ENCODE data around the gene CFD. TPM values are rescaled to one million over a fixed set of nuclear protein-coding genes. Genes with fewer than 3 reads are reported as not detected.
A peak's percentile ranks its signal among the peaks of the same experiment; 100 is the strongest.
"Not testable (repeated sequence)": the region's sequence is repeated elsewhere in the genome, so short reads cannot be mapped to it uniquely, and the experiment has no call there.

The CFD gene
- total RNA-seq, 2 experiments from 2014 or later, result 0.60 to 1.4 TPM

- H3K36me3 Mint-ChIP-seq (ENCODE audit: low read depth), result peaks cover 35% of the 10 kb centered on the region
- ChIA-PET CTCF (no interaction called here), POLR2A (interaction anchor here (1.1 to 4.0 kb wide), 3 partner anchors 9 to 169 kb away, joined by 3 to 106 read pairs (median 4); partner anchors contain the start of genes PTBP1 and WDR18)
- no peak for TF ChIP-seq CTCF (IDR thresholded peaks at IDR 0.05)
- H3K27me3 Mint-ChIP-seq, result no peaks in the 10 kb centered on the region
- no peak overlapping the region for H3K27ac Mint-ChIP-seq
- DNase-seq (no peak), ATAC-seq (peak; percentile 21)
- intact Hi-C loops (cut with micrococcal nuclease), result no loop called here
- H3K4me1 Mint-ChIP-seq (ENCODE audit: low read depth), result no peaks in the 10 kb centered on the region
- no peak overlapping the region for H3K4me3 Mint-ChIP-seq
- no peaks in the 10 kb centered on the region for H3K9me3 Mint-ChIP-seq
These were observed 44.2 kb upstream of the CFD start for GRCh38 chr19:815079-815774.

- Mint-ChIP-seq H3K9me3 (no peaks in the 10 kb centered on the region), H3K27me3 (no peaks in the 10 kb centered on the region), H3K4me1 (ENCODE audit: low read depth) (no peaks in the 10 kb centered on the region), H3K27ac (no peak overlapping the region), H3K4me3 (no peak overlapping the region), H3K36me3 (ENCODE audit: low read depth) (peaks cover 31% of the 10 kb centered on the region)
- intact Hi-C loops (cut with micrococcal nuclease), result no loop called here
- DNase-seq (no peak), ATAC-seq (no peak)
- POLR2A ChIA-PET, result interaction anchor here (4.0 kb wide), 1 partner anchor 16 kb away, joined by 106 read pairs; the partner anchor contains the start of gene PTBP1
- TF ChIP-seq CTCF (IDR thresholded peaks at IDR 0.05), result no peak
- CTCF ChIA-PET, result no interaction called here
These were observed 43.5 kb upstream of the CFD start for GRCh38 chr19:815775-816499.

GRCh38 chr19:816500-816857 lies 43.0 kb upstream of the CFD start:
- intact Hi-C loops (cut with micrococcal nuclease), result no loop called here
- ATAC-seq (no peak), DNase-seq (no peak)
- no peak for TF ChIP-seq CTCF (IDR thresholded peaks at IDR 0.05)
- no peaks in the 10 kb centered on the region for H3K4me1 Mint-ChIP-seq (ENCODE audit: low read depth)
- no peaks in the 10 kb centered on the region for H3K9me3 Mint-ChIP-seq
- ChIA-PET POLR2A (no interaction called here), CTCF (no interaction called here)
- H3K4me3 Mint-ChIP-seq, result no peak overlapping the region
- H3K27me3 Mint-ChIP-seq, result no peaks in the 10 kb centered on the region
- peaks cover 29% of the 10 kb centered on the region for H3K36me3 Mint-ChIP-seq (ENCODE audit: low read depth)
- no peak overlapping the region for H3K27ac Mint-ChIP-seq

GRCh38 chr19:820212-820611 lies 39.3 kb upstream of the CFD start:
- intact Hi-C loops (cut with micrococcal nuclease); ATAC-seq; H3K4me1 Mint-ChIP-seq (ENCODE audit: low read depth); H3K27ac Mint-ChIP-seq; H3K27me3 Mint-ChIP-seq; DNase-seq; CTCF ChIA-PET; H3K4me3 Mint-ChIP-seq; H3K9me3 Mint-ChIP-seq: not testable (repeated sequence)
- POLR2A ChIA-PET, result interaction anchor here (1.2 to 2.2 kb wide), 3 partner anchors 11 to 22 kb away, joined by 4 to 7 read pairs (median 5); no protein-coding TSS in a partner anchor
- peaks cover 11% of the 10 kb centered on the region for H3K36me3 Mint-ChIP-seq (ENCODE audit: low read depth)

GRCh38 chr19:821231-821824 lies 38.1 kb upstream of the CFD start:
- ChIA-PET POLR2A (interaction anchor here (0.5 to 2.2 kb wide), 3 partner anchors 12 to 25 kb away, joined by 3 to 5 read pairs (median 3); no protein-coding TSS in a partner anchor), CTCF (no interaction called here)
- H3K27me3 Mint-ChIP-seq, result peaks cover 10% of the 10 kb centered on the region
- intact Hi-C loops (cut with micrococcal nuclease), result no loop called here
- H3K9me3 Mint-ChIP-seq, result no peaks in the 10 kb centered on the region
- peaks cover 5% of the 10 kb centered on the region for H3K36me3 Mint-ChIP-seq (ENCODE audit: low read depth)
- TF ChIP-seq CTCF (IDR thresholded peaks at IDR 0.05), result no peak
- no peak overlapping the region for H3K27ac Mint-ChIP-seq
- H3K4me3 Mint-ChIP-seq, result no peak overlapping the region
- no peaks in the 10 kb centered on the region for H3K4me1 Mint-ChIP-seq (ENCODE audit: low read depth)
- DNase-seq (no peak), ATAC-seq (no peak)

Data from activated CD8-positive, alpha-beta T cell treated with anti-CD3 and anti-CD28 coated beads for 36 hours (primary cell).